K562 (cell line): ENCODE measurements around the gene CFDP1. TPM values are rescaled to one million over a fixed set of nuclear protein-coding genes. Genes with fewer than 3 reads are reported as not detected.

ENCODE experiments used
- ATAC-seq: fragments of 200-7000 bp; cut with Tn5 transposase; 3 replicates; pipeline ENCODE4 v1.9.1; 2020; ENCODE audit warnings: moderate library complexity
- BruUV-seq: library from RNA; stranded (reverse); fragments of 400-500 nt; replicated peaks from 2 replicates; lab custom pipeline; 2021; lab: Mats Ljungman, UMichigan
- CTCF ChIA-PET: fragments of 300-600 bp; formaldehyde crosslinking; extraction: SDS; loops from one replicate; lab custom pipeline; 2021; ENCODE audit warnings: low intra/inter-chr PET ratio; lab: Yijun Ruan, JAX
- POLR2A ChIA-PET: fragments of 300-600, 350-650 bp; sonication (Branson Sonifier 250); formaldehyde crosslinking; extraction: SDS; loops from one replicate; lab custom pipeline; 2021; ENCODE audit warnings: antibody characterized with exemption, inconsistent platforms; lab: Yijun Ruan, JAX
- DNase-seq, 4 experiments: peaks; one replicate each; pipeline versions ENCODE4 v3.0.0 to v3.0.0-alpha.2; 2011 to 2018; ENCODE audit warnings: low spot score in 3 of 4, mixed read lengths in 3 of 4; ENCODE audit errors: extremely low read depth in 1 of 4
- FAIRE-seq: peaks from 2 replicates; lab custom pipeline; 2011; peaks lifted over from hg19 to GRCh38; lab: Jason Lieb, UNC
- H2AFZ ChIP-seq: 2 replicates; pipeline ENCODE4 v1.6.0; 2011; ENCODE audit warnings: low read depth, low read length, control low read depth, inconsistent platforms
- H3K27ac ChIP-seq: fragments of 200-600 bp; 3 replicates; pipeline ENCODE4 v1.8.0; 2011; ENCODE audit warnings: low read depth, mild to moderate bottlenecking, control low read depth, inconsistent platforms, low read length, moderate library complexity, mixed read lengths; ENCODE audit errors: extremely low read depth
- H3K27me3 ChIP-seq, 2 experiments: fragments of 300-600 bp in 1 of 2; 2 replicates in 1 of 2; 3 replicates in 1 of 2; pipeline versions ENCODE4 v1.6.0 to v1.8.0; 2011; ENCODE audit warnings: inconsistent platforms in 2 of 2, low read length in 2 of 2, mild to moderate bottlenecking in 1 of 2, mixed read lengths in 1 of 2, moderate library complexity in 1 of 2; ENCODE audit not compliant: control insufficient read depth in 2 of 2, insufficient read depth in 2 of 2
- H3K36me3 ChIP-seq: fragments of 300-600 bp; 3 replicates; pipeline ENCODE4 v1.8.0; 2011; ENCODE audit warnings: mild to moderate bottlenecking, low read length, inconsistent platforms; ENCODE audit not compliant: control insufficient read depth, insufficient read depth
- H3K4me1 ChIP-seq, 2 experiments: fragments of 200-600 bp in 1 of 2; replicated peaks in 1 of 2; 2 replicates in 1 of 2; 3 replicates in 1 of 2; pipeline versions ENCODE4 v1.5.1 to v1.8.0; 2011; ENCODE audit warnings: inconsistent platforms in 2 of 2, low read length in 2 of 2, mild to moderate bottlenecking in 1 of 2, mixed read lengths in 1 of 2, moderate library complexity in 1 of 2; ENCODE audit not compliant: control insufficient read depth in 2 of 2, insufficient read depth in 2 of 2
- H3K4me2 ChIP-seq: 2 replicates; pipeline ENCODE4 v1.6.1; 2011; ENCODE audit warnings: low read length, control low read depth, inconsistent platforms, mixed read lengths; ENCODE audit not compliant: insufficient read depth
- H3K4me3 ChIP-seq: fragments of 200-600 bp; sonication (generic), shearing (Covaris generic); 2 replicates; pipeline ENCODE4 v1.5.1; 2016; ENCODE audit warnings: control low read depth, inconsistent platforms
- H3K79me2 ChIP-seq: fragments of 200-600 bp; 3 replicates; pipeline ENCODE4 v1.8.0; 2011; ENCODE audit warnings: low read length, inconsistent platforms; ENCODE audit not compliant: control insufficient read depth, insufficient read depth
- H3K9ac ChIP-seq, 2 experiments: 2 replicates each; pipeline versions ENCODE4 v1.6.0 to v1.6.1; 2011; ENCODE audit warnings: low read depth in 2 of 2, low read length in 2 of 2, control low read depth in 1 of 2, inconsistent platforms in 1 of 2, mild to moderate bottlenecking in 1 of 2, mixed read lengths in 1 of 2; ENCODE audit not compliant: insufficient read depth in 1 of 2
- H3K9me1 ChIP-seq: one replicate; pipeline ENCODE4 v1.6.0; 2011; ENCODE audit warnings: inconsistent platforms, mild to moderate bottlenecking, low read length, moderate library complexity; ENCODE audit not compliant: control insufficient read depth, insufficient read depth
- H3K9me3 ChIP-seq: replicated peaks from 2 replicates; pipeline ENCODE4 v1.5.1; 2011; ENCODE audit warnings: low read depth, low read length, inconsistent platforms; ENCODE audit not compliant: control insufficient read depth, insufficient read depth
- H4K20me1 ChIP-seq: replicated peaks from 2 replicates; pipeline ENCODE4 v1.6.1; 2011; ENCODE audit warnings: low read length, inconsistent platforms, mixed read lengths; ENCODE audit not compliant: control insufficient read depth, insufficient read depth
- CBFA2T3 ChIP-seq: fragments of 450-650 bp; IDR thresholded peaks from 2 replicates; pipeline ENCODE4 v1.6.1; 2017
- GABPA ChIP-seq: fragments of 200-800 bp; sonication (Bioruptor generic); conservative IDR thresholded peaks from 2 replicates; pipeline ENCODE4 v1.6.1; 2016; ENCODE audit warnings: low read depth, missing genetic modification characterization, missing compliant biosample characterization
- HMGXB4 ChIP-seq: sonication (generic); formaldehyde crosslinking; IDR thresholded peaks from 2 replicates; pipeline ENCODE4 v1.8.1; 2023; ENCODE audit warnings: mild to moderate bottlenecking, missing genetic modification reagents
- IRF2 ChIP-seq: sonication (generic); formaldehyde crosslinking; IDR thresholded peaks from 2 replicates; pipeline ENCODE4 v1.8.1; 2022; ENCODE audit warnings: mild to moderate bottlenecking, missing genetic modification reagents
- KAT2B ChIP-seq: IDR thresholded peaks from one replicate; pipeline ENCODE4 v1.6.1; 2012; ENCODE audit warnings: low read depth, mild to moderate bottlenecking, control low read depth, inconsistent platforms, low read length, moderate library complexity
- MAFG ChIP-seq: fragments of 450-650 bp; conservative IDR thresholded peaks from 2 replicates; pipeline ENCODE4 v1.6.1; 2016; ENCODE audit warnings: missing genetic modification characterization, missing compliant biosample characterization
- MTA2 ChIP-seq: fragments of 450-650 bp; IDR thresholded peaks from 2 replicates; pipeline ENCODE4 v1.6.1; 2016; ENCODE audit warnings: low read depth
- NFE2 ChIP-seq: IDR thresholded peaks from 2 replicates; pipeline ENCODE4 v1.6.1; 2014; ENCODE audit warnings: antibody characterized with exemption, low read depth
- PYGO2 ChIP-seq: fragments of 450-650 bp; IDR thresholded peaks from 2 replicates; pipeline ENCODE4 v1.6.1; 2016; ENCODE audit warnings: mild to moderate bottlenecking, missing genetic modification characterization, moderate library complexity, missing compliant biosample characterization
- SIX5 ChIP-seq, 2 experiments: IDR thresholded peaks; 2 replicates each; pipeline ENCODE4 v1.6.1; 2011; ENCODE audit warnings: low read length in 2 of 2, borderline replicate concordance in 1 of 2, low read depth in 1 of 2, mild to moderate bottlenecking in 1 of 2, moderate library complexity in 1 of 2; ENCODE audit not compliant: insufficient read depth in 1 of 2
- TCFL5 ChIP-seq: fragments of 250-450 bp; sonication (Bioruptor Pico); conservative IDR thresholded peaks from 2 replicates; pipeline ENCODE4 v1.6.1; 2021; ENCODE audit warnings: mild to moderate bottlenecking, moderate library complexity, matching md5 sums
- ZFP36 ChIP-seq: fragments of 150-350 bp; IDR thresholded peaks from 2 replicates; pipeline ENCODE4 v1.6.1; 2018; ENCODE audit warnings: low read length, low read depth; ENCODE audit not compliant: partially characterized antibody
- ZNF175 ChIP-seq: fragments of 200-800 bp; sonication (Bioruptor generic); IDR thresholded peaks from 2 replicates; pipeline ENCODE4 v1.6.1; 2016; ENCODE audit warnings: low read depth, mild to moderate bottlenecking, missing genetic modification characterization, missing compliant biosample characterization
- ZNF707 ChIP-seq: fragments of 250-450 bp; sonication (Bioruptor Pico); conservative IDR thresholded peaks from 2 replicates; pipeline ENCODE4 v1.8.0; 2022; ENCODE audit warnings: inconsistent platforms, mild to moderate bottlenecking, moderate library complexity
- ZNF764 ChIP-seq: fragments of 250-450 bp; sonication (Bioruptor Pico); IDR thresholded peaks from 2 replicates; pipeline ENCODE4 v1.4.0; 2020; ENCODE audit warnings: low read depth, mild to moderate bottlenecking, moderate library complexity
- WGBS: fragments of 100-300 bp; shearing (Covaris generic); methylation state at CpG from one replicate; pipeline ENCODE4 v1.1.6; 2016; ENCODE audit warnings: low coverage, mixed read lengths; ENCODE audit not compliant: insufficient coverage; ENCODE audit errors: missing lambda C conversion rate; 5-methylcytosine and 5-hydroxymethylcytosine counted together
- in situ Hi-C: fragments of 300-500 bp; cut with MboI; formaldehyde crosslinking; loops from 4 replicates; pipeline ENCODE4 v1.15.0; 2018; ENCODE audit warnings: inconsistent platforms, mixed read lengths
- intact Hi-C: fragments of 100-400 bp; cut with micrococcal nuclease; formaldehyde crosslinking; loops from 2 replicates; pipeline ENCODE4 v1.14.2; 2022
- polyA plus RNA-seq, 8 experiments: library from polyadenylated mRNA; depleted of rRNA in 4 of 8; stranded (reverse) in 5 of 8; unstranded in 3 of 8; fragments of >200 nt; fragmentation: Nextera tagmentation in 2 of 8; fragmentation: Illumina TruSeq in 1 of 8; extraction: Ambion mirVana in 2 of 8; extraction: Trizol in 1 of 8; gene quantifications; 2 replicates each; pipeline versions ENCODE4 v1.2.1 to v1.2.3, GENCODE V29; 2011 to 2014; ENCODE audit warnings: inconsistent platforms in 1 of 8, missing spikeins in 1 of 8
- total RNA-seq, 7 experiments: library from RNA; depleted of rRNA in 6 of 7; stranded (reverse); fragments of >200 nt in 6 of 7; fragmentation: Illumina TruSeq in 2 of 7; extraction: Trizol in 2 of 7; gene quantifications; 2 replicates each; pipeline versions ENCODE4 v1.2.1 to v1.2.3, GENCODE V29; 2011 to 2021; ENCODE audit warnings: low replicate concordance in 1 of 7
- TF ChIP-seq, protein P1 (sequence below): fragments of 450-650 bp; formaldehyde crosslinking; conservative IDR thresholded peaks from 2 replicates; pipeline ENCODE4 v1.4.0; 2022; ENCODE audit warnings: mild to moderate bottlenecking, missing genetic modification characterization
- TF ChIP-seq, protein P2 (sequence below), 2 experiments: fragments of 250-450 bp in 1 of 2; fragments of 450-650 bp in 1 of 2; sonication (Bioruptor Pico) in 1 of 2; IDR thresholded peaks; 2 replicates each; pipeline versions ENCODE4 v1.6.1 to v1.8.0; 2016 to 2021; ENCODE audit warnings: mild to moderate bottlenecking in 2 of 2, moderate library complexity in 2 of 2, missing compliant biosample characterization in 1 of 2, missing genetic modification characterization in 1 of 2

The CFDP1 gene
- total and polyA plus RNA-seq, 9 of the 15 experiments (the other 6 are each of a cell fraction or from before 2014, with no cell fraction given) = 31.5 to 78.4 (median 61.7) TPM

DNA sequence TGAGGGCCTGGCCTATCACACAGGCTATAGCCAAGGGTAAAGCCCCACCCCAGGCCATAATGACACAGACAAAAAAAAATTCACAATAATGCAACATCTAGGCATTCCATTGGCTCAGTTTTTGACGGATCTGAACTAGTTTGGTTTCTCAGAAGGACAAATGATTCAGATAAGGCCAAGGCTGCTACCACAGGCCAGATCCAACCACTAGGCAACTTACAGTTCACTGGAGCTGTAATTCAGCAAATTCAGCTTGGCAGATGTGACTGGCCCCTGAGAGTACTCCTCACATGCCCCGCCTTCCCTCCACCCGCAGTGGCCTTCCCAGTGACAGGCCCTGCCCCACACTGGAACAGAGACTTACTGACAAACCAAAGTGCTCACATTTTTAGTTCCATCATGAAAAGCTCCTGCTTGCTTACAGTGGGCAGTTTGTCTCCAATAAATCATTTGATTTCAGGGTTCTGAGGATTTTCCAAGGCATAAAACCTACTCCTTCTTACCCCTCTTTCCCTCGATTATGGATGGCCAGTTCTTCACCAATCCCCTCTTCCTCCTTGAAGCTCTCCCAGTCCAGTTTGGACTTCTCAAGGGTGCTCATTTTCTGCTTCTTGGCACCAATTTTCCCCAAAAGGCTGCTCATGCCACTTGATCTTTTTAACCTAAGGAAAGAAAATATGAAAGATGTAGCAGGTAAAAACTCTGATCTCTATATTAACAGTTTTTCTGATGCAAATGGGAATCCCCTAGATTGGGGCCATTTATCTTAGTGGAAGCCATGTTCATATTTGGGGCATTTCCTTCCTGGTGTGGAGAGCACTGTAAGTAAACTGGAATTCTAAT, 128.6 kb downstream of the CFDP1 start:
- Histone ChIP-seq H3K9me1 (peaks cover 6% of the 10 kb centered on the region), H3K9ac (peak overlapping the region; percentile 36 to 76; a peak in 3 of 4 replicates), H3K9me3 (no peaks in the 10 kb centered on the region), H4K20me1 (no peaks in the 10 kb centered on the region), H3K4me2 (peak overlapping the region; percentile 45), H3K36me3 (peaks cover 45% of the 10 kb centered on the region), H3K4me1 (peaks cover 19 to 46% of the 10 kb centered on the region in 2 experiments; a peak in 4 of 5 replicates), H3K79me2 (no peaks in the 10 kb centered on the region), H2AFZ (peak overlapping the region; percentile 65; the same call in 1 of the 2 replicates), H3K27me3 (no peaks in the 10 kb centered on the region), H3K4me3 (no peak overlapping the region), H3K27ac (peak overlapping the region; percentile 83)
- intact Hi-C loops (no loop called here), in situ Hi-C loops (no loop called here)
- peak; percentile 85 for FAIRE-seq
- ATAC-seq = peak; percentile 87
- peak; percentile 54 to 75 (median 62) for DNase-seq
- ChIA-PET POLR2A (interaction anchor here (0.5 to 2.1 kb wide), 8 partner anchors 11 to 318 kb away, joined by 3 to 8 read pairs (median 4); no protein-coding TSS in a partner anchor), CTCF (no interaction called here)
- 23% methylated on average over 4 of the region's 4 CpGs for WGBS
- TSS peak; percentile 31 for BruUV-seq
- TF ChIP-seq HMGXB4 (CRISPR knock-in tag) (no peak), ZNF764 (CRISPR knock-in tag) (no peak), ZFP36 (no peak), KAT2B (no peak), MAFG (tag) (peak; percentile 28), ZNF175 (CRISPR knock-in tag) (peak; percentile 76), IRF2 (CRISPR knock-in tag) (no peak), CBFA2T3 (no peak), TCFL5 (CRISPR knock-in tag) (no peak), SIX5 (IDR thresholded peaks at IDR 0.05; ENCODE audit: borderline replicate concordance in 1 of 2, insufficient read depth in 1 of 2, low read depth in 1 of 2, low read length in 2 of 2) (no peak), GABPA (peak; percentile 56), NFE2 (peak; percentile 33), MTA2 (no peak), ZNF707 (CRISPR knock-in tag) (no peak), PYGO2 (no peak)
- TF ChIP-seq, protein P1, sequence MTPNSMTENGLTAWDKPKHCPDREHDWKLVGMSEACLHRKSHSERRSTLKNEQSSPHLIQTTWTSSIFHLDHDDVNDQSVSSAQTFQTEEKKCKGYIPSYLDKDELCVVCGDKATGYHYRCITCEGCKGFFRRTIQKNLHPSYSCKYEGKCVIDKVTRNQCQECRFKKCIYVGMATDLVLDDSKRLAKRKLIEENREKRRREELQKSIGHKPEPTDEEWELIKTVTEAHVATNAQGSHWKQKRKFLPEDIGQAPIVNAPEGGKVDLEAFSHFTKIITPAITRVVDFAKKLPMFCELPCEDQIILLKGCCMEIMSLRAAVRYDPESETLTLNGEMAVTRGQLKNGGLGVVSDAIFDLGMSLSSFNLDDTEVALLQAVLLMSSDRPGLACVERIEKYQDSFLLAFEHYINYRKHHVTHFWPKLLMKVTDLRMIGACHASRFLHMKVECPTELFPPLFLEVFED (CRISPR knock-in tag) = no peak
- TF ChIP-seq, protein P2, sequence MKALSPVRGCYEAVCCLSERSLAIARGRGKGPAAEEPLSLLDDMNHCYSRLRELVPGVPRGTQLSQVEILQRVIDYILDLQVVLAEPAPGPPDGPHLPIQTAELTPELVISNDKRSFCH (CRISPR knock-in tag; IDR thresholded peaks at IDR 0.05) = no peak
- TF ChIP-seq, protein P2 (tag; IDR thresholded peaks at IDR 0.05) = 0 out of 2 replicates have a peak, but pooled peaks have one; percentile 20
